NT2/D1 (cell line): ENCODE measurements around the gene LY6G5B.

ENCODE experiments used
- SUZ12 ChIP-seq: IDR thresholded peaks from 2 replicates; pipeline ENCODE4 v1.6.1; 2011; ENCODE audit not compliant: insufficient read length, insufficient read depth; ENCODE audit errors: extremely low read depth
- YY1 ChIP-seq: IDR thresholded peaks from 2 replicates; pipeline ENCODE4 v1.6.1; 2011; ENCODE audit not compliant: insufficient read length, insufficient read depth
- ZNF274 ChIP-seq: IDR thresholded peaks from 2 replicates; pipeline ENCODE4 v1.6.1; 2011; ENCODE audit warnings: mild to moderate bottlenecking, low read depth, low read length

DNA sequence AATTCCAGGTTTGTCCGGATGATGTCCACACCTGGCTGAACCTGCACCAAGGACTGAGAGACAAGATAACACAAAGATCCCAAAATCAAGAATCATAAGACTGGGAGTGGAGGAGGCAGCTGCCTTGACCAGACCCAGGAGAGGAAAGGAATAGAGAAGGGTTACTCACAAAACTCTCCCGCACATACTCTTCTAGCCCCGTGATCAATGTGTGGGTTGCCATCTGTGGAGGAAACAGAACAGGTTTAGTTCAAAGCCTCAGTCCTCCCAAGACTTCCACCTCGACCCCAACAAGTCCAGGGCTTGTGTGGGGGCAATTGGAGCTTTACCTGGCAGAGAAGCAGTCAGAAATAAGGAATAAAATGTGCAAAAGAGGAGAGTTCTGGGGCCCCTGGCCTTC lies 28.4 kb upstream of the LY6G5B start:
- TF ChIP-seq YY1 (no peak), ZNF274 (no peak), SUZ12 (no peak)
